CD4-positive, alpha-beta T cell (primary cell): ENCODE measurements around the gene TIMP3. TPM values are rescaled to one million over a fixed set of nuclear protein-coding genes. Genes with fewer than 3 reads are reported as not detected.

Experiments used
- ATAC-seq: fragments of 200-7000 bp; cut with Tn5 transposase; one replicate; pipeline ENCODE4 v1.10.0; 2022; ENCODE audit warnings: mild to moderate bottlenecking; ENCODE audit not compliant: poor library complexity
- CTCF ChIA-PET: fragments of 350-600 bp; sonication (Branson Sonifier 250); formaldehyde crosslinking; loops from one replicate; lab custom pipeline; 2021; ENCODE audit warnings: antibody characterized with exemption, inconsistent platforms; lab: Charles Lee
- POLR2A ChIA-PET: fragments of 350-600 bp; sonication (Branson Sonifier 250); formaldehyde crosslinking; loops from one replicate; lab custom pipeline; 2021; ENCODE audit warnings: antibody characterized with exemption, inconsistent platforms; lab: Charles Lee
- DNase-seq, 14 experiments: peaks; one replicate each; pipeline ENCODE4 v3.0.0-alpha.2; 2013 to 2020; ENCODE audit warnings: mixed read lengths in 2 of 14
- H3K27ac ChIP-seq, 2 donors: one replicate each; pipeline versions ENCODE4 v1.5.1 to v1.7.0; 2013; ENCODE audit warnings: low read length in 2 of 2, low read depth in 1 of 2, mild to moderate bottlenecking in 1 of 2
- H3K27me3 ChIP-seq, 2 experiments: 1 replicate in 1 of 2; 2 replicates in 1 of 2; pipeline versions ENCODE4 v1.6.1 to v1.7.0; 2013; ENCODE audit warnings: low read length in 2 of 2, control low read depth in 1 of 2, mild to moderate bottlenecking in 1 of 2, moderate library complexity in 1 of 2; ENCODE audit not compliant: insufficient read depth in 2 of 2, control insufficient read depth in 1 of 2
- H3K36me3 ChIP-seq: one replicate; pipeline ENCODE4 v1.6.1; 2013; ENCODE audit warnings: low read length, control low read depth; ENCODE audit not compliant: insufficient read depth
- H3K4me1 ChIP-seq: one replicate; pipeline ENCODE4 v1.6.1; 2013; ENCODE audit warnings: low read length, control low read depth; ENCODE audit not compliant: insufficient read depth
- H3K4me3 ChIP-seq: one replicate; pipeline ENCODE4 v1.5.1; 2013; ENCODE audit warnings: mild to moderate bottlenecking, low read length, moderate library complexity
- H3K9me3 ChIP-seq, 2 experiments: 1 replicate in 1 of 2; 2 replicates in 1 of 2; pipeline versions ENCODE4 v1.6.1 to v1.7.0; 2013; ENCODE audit warnings: low read length in 2 of 2, mild to moderate bottlenecking in 2 of 2, control low read depth in 1 of 2, moderate library complexity in 1 of 2; ENCODE audit not compliant: control insufficient read depth in 1 of 2, insufficient read depth in 1 of 2
- H3K27ac Mint-ChIP-seq: one replicate; pipeline ENCODE4 v1.8.0; 2020; ENCODE audit warnings: mixed read lengths
- H3K27me3 Mint-ChIP-seq: one replicate; pipeline ENCODE4 v1.8.0; 2021; ENCODE audit warnings: mixed read lengths
- H3K36me3 Mint-ChIP-seq: one replicate; pipeline ENCODE4 v1.8.0; 2021; ENCODE audit warnings: low read depth, mixed read lengths
- H3K4me1 Mint-ChIP-seq: one replicate; pipeline ENCODE4 v1.8.0; 2021; ENCODE audit warnings: low read depth, mixed read lengths
- H3K4me3 Mint-ChIP-seq: one replicate; pipeline ENCODE4 v1.8.0; 2020; ENCODE audit warnings: mild to moderate bottlenecking, mixed read lengths
- H3K9me3 Mint-ChIP-seq: one replicate; pipeline ENCODE4 v1.8.0; 2020; ENCODE audit warnings: mixed read lengths
- CTCF ChIP-seq: fragments of 200-600 bp; IDR thresholded peaks from one replicate; pipeline ENCODE4 v1.8.0; 2022; ENCODE audit warnings: antibody characterized with exemption, mild to moderate bottlenecking
- intact Hi-C, 2 experiments: fragments of 100-400 bp; cut with DNase I in 1 of 2; cut with micrococcal nuclease in 1 of 2; formaldehyde crosslinking; loops; one replicate each; pipeline versions ENCODE4 v1.15.1 to v1.9.0; 2023 to 2025; cut with DNase I, micrococcal nuclease
- total RNA-seq, 174 experiments: library from RNA in 2 of 174; stranded (reverse) in 2 of 174; gene quantifications; one replicate each; pipeline ENCODE4 v1.2.3 and lab custom pipeline; 2021 to 2026

The TIMP3 gene
- total RNA-seq, 2 experiments from 2014 or later, result 0.06 TPM; not detected in 1

GRCh38 chr22:32791485-32791884 is 10.0 kb upstream of the TIMP3 start:
- Histone ChIP-seq H3K4me3 (no peak overlapping the region), H3K36me3 (no peaks in the 10 kb centered on the region), H3K27me3 (no peaks in the 10 kb centered on the region), H3K9me3 (no peaks in the 10 kb centered on the region), H3K4me1 (no peaks in the 10 kb centered on the region), H3K27ac (no peak overlapping the region)
- no peak for ATAC-seq
- CTCF ChIA-PET, result no interaction called here
- Mint-ChIP-seq H3K4me3 (no peak overlapping the region), H3K27me3 (no peaks in the 10 kb centered on the region), H3K9me3 (no peaks in the 10 kb centered on the region), H3K36me3 (no peaks in the 10 kb centered on the region), H3K27ac (no peak overlapping the region), H3K4me1 (no peaks in the 10 kb centered on the region)
- no peak for DNase-seq
- intact Hi-C loops, result loop anchor here (10.0 kb wide), 3 partner anchors 687 to 817 kb away; no protein-coding TSS in a partner anchor
- POLR2A ChIA-PET, result no interaction called here
- no peak for TF ChIP-seq CTCF

- no peak overlapping the region for H3K27ac Mint-ChIP-seq
- CTCF ChIA-PET, result no interaction called here
- H3K4me3 Mint-ChIP-seq, result no peak overlapping the region
Measured at GRCh38 chr22:32793589-32793988, 7.9 kb upstream of the TIMP3 start.

GRCh38 chr22:32794449-32795213 is 6.9 kb upstream of the TIMP3 start:
- no peaks in the 10 kb centered on the region for H3K4me1 Mint-ChIP-seq
- no peak for TF ChIP-seq CTCF
- Histone ChIP-seq H3K27me3 (peaks cover 2 to 8% of the 10 kb centered on the region in 2 experiments), H3K4me1 (peaks cover 5% of the 10 kb centered on the region), H3K27ac (no peak overlapping the region), H3K4me3 (no peak overlapping the region), H3K9me3 (no peaks in the 10 kb centered on the region), H3K36me3 (no peaks in the 10 kb centered on the region)
- ATAC-seq (no peak), DNase-seq (no peak)
- ChIA-PET CTCF (no interaction called here), POLR2A (no interaction called here)
- no peak overlapping the region for H3K27ac Mint-ChIP-seq
- no peaks in the 10 kb centered on the region for H3K9me3 Mint-ChIP-seq
- no peak overlapping the region for H3K4me3 Mint-ChIP-seq
- no peaks in the 10 kb centered on the region for H3K36me3 Mint-ChIP-seq
- H3K27me3 Mint-ChIP-seq, result peaks cover 21% of the 10 kb centered on the region
- intact Hi-C loops, result loop anchor here (5.0 to 10.0 kb wide), 4 partner anchors 690 to 820 kb away; no protein-coding TSS in a partner anchor

More at GRCh38 chr22:32793589-32793988, 7.9 kb upstream of the TIMP3 start:
- no peaks in the 10 kb centered on the region for H3K27me3 ChIP-seq
- Mint-ChIP-seq H3K36me3 (no peaks in the 10 kb centered on the region), H3K9me3 (no peaks in the 10 kb centered on the region), H3K27me3 (peaks cover 12% of the 10 kb centered on the region), H3K4me1 (no peaks in the 10 kb centered on the region)
- DNase-seq (no peak), ATAC-seq (no peak)
- no peaks in the 10 kb centered on the region for H3K9me3 ChIP-seq
- TF ChIP-seq CTCF, result no peak
- no peak overlapping the region for H3K4me3 ChIP-seq
- POLR2A ChIA-PET, result no interaction called here
- H3K4me1 ChIP-seq, result peaks cover 5% of the 10 kb centered on the region
- no peaks in the 10 kb centered on the region for H3K36me3 ChIP-seq
- intact Hi-C loops, result loop anchor here (10.0 kb wide), 3 partner anchors 689 to 819 kb away; no protein-coding TSS in a partner anchor
- H3K27ac ChIP-seq, result no peak overlapping the region
